Liver (tissue), 3 donors: ENCODE data around the gene TIFAB.
"Not testable (repeated sequence)": the region's sequence is repeated elsewhere in the genome, so short reads cannot be mapped to it uniquely, and the experiment has no call there.

Source experiments
- CTCF ChIP-seq: fragments of 150-350 bp; IDR thresholded peaks from 2 replicates; pipeline ENCODE4 v1.5.1; 2017; ENCODE audit warnings: improper control_type of control experiment, low read depth, low read length; ENCODE audit not compliant: missing input control
- EGR1 ChIP-seq, 2 donors: IDR thresholded peaks; 2 replicates each; pipeline ENCODE4 v1.6.1; 2016 to 2018; ENCODE audit warnings: antibody characterized with exemption in 2 of 2, low read depth in 2 of 2
- MAX ChIP-seq: IDR thresholded peaks from 2 replicates; pipeline ENCODE4 v1.6.1; 2016; ENCODE audit warnings: antibody characterized with exemption
- NR2F2 ChIP-seq: IDR thresholded peaks from 2 replicates; pipeline ENCODE4 v1.6.1; 2016; ENCODE audit warnings: antibody characterized with exemption
- RAD21 ChIP-seq, 2 donors: IDR thresholded peaks; 2 replicates each; pipeline ENCODE4 v1.6.1; 2016; ENCODE audit warnings: antibody characterized with exemption in 2 of 2, mild to moderate bottlenecking in 2 of 2
- REST ChIP-seq: IDR thresholded peaks from 2 replicates; pipeline ENCODE4 v1.6.1; 2016; ENCODE audit warnings: antibody characterized with exemption, mild to moderate bottlenecking
- TAF1 ChIP-seq: conservative IDR thresholded peaks from 2 replicates; pipeline ENCODE4 v1.6.1; 2016; ENCODE audit warnings: antibody characterized with exemption, mild to moderate bottlenecking
- ZBTB33 ChIP-seq: IDR thresholded peaks from 2 replicates; pipeline ENCODE4 v1.6.1; 2016; ENCODE audit warnings: antibody characterized with exemption
- donor health status: healthy.
- donor health status: healthy.

- not testable (repeated sequence) for TF ChIP-seq CTCF; MAX; ZBTB33; REST; TAF1; EGR1 (IDR thresholded peaks at IDR 0.05; ENCODE audit: low read depth in 2 of 2); NR2F2; RAD21 (IDR thresholded peaks at IDR 0.05)
Measured at GRCh38 chr5:135495531-135495930, 43.4 kb upstream of the TIFAB start.
